ENCODE measurements around the gene IL21R.

The IL21R gene

DNA sequence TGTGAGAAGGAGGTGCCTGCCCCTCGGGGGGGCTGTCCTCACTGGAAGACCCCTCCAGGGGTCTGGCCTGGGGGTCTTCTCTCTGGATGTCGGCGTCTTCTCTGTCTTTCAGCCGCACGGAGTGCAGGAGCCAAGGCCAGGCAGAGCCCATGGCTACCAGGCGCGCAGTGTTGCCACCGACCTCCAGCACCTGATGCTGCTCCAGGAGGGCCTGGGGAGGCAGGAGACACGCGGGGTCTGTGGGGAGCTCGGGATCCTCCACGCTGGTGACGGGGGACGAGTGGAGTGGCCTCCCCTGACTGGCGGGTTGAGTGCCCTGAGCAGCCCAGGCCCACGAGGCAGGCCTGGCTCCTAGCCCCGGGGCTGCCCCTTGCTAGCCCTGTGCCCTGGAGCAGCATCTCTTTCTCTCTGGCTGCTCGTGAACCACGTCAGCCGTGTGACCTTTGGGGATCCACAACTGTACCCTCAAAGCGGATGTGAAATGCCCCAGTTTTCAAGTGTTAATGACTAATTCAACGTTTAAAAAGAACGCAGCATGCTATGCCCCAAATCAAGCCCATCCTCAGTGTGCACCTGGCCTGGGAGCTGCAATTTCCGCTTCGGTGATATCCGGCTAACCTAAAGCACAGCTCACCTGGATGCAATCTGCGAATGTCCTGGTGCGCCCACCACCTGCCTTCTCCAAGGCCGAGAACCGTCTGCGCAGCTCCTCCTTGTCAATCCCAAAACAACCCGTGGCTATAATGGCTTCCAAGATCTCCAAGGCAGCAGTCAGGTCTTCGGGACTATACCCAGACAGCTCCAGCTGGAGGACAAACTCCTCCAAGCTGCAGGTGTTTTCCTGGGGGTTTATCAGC, 62.9 kb downstream of the IL21R start:
- DNase-seq (ENCODE audit: extremely low spot score) = no peak
- POLR2A ChIA-PET = interaction anchor here (1.1 kb wide), 1 partner anchor 61 kb away, joined by 3 read pairs; no protein-coding TSS in a partner anchor
- TF ChIP-seq, protein P1, sequence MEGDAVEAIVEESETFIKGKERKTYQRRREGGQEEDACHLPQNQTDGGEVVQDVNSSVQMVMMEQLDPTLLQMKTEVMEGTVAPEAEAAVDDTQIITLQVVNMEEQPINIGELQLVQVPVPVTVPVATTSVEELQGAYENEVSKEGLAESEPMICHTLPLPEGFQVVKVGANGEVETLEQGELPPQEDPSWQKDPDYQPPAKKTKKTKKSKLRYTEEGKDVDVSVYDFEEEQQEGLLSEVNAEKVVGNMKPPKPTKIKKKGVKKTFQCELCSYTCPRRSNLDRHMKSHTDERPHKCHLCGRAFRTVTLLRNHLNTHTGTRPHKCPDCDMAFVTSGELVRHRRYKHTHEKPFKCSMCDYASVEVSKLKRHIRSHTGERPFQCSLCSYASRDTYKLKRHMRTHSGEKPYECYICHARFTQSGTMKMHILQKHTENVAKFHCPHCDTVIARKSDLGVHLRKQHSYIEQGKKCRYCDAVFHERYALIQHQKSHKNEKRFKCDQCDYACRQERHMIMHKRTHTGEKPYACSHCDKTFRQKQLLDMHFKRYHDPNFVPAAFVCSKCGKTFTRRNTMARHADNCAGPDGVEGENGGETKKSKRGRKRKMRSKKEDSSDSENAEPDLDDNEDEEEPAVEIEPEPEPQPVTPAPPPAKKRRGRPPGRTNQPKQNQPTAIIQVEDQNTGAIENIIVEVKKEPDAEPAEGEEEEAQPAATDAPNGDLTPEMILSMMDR (IDR thresholded peaks at IDR 0.05; ENCODE audit: control extremely low read depth, extremely low read depth, low read depth, missing control alignments) = no peak
- CTCF ChIA-PET = interaction anchor here (1.0 to 2.5 kb wide), 2 partner anchors 8 to 285 kb away, joined by 4 to 10 read pairs; no protein-coding TSS in a partner anchor

DNA sequence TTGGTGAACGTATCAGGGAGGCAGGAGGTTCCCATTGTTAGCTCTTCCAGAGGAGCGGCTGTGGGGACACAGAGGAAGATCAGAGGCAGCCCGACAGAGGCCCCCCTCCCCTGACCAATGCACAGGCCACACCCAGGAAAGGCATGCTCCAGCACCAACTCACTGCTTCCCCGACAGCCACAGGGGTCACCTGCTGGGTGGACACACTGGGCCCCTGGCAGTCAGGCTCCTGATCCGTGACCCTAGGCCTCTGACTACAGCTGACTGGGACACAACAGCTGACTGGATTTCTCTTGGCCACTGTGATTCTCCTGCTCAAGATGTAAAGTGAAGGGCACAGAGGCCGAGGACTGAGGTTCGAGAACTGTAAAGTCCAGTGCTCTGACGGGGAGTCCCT, 63.5 kb downstream of the IL21R start:
- CTCF ChIA-PET = interaction anchor here (1.0 to 2.5 kb wide), 2 partner anchors 9 to 286 kb away, joined by 4 to 10 read pairs; no protein-coding TSS in a partner anchor
- POLR2A ChIA-PET = no interaction called here
- TF ChIP-seq, protein P1 (IDR thresholded peaks at IDR 0.05; ENCODE audit: control extremely low read depth, extremely low read depth, low read depth, missing control alignments) = no peak
- DNase-seq (ENCODE audit: extremely low spot score) = no peak

DNA sequence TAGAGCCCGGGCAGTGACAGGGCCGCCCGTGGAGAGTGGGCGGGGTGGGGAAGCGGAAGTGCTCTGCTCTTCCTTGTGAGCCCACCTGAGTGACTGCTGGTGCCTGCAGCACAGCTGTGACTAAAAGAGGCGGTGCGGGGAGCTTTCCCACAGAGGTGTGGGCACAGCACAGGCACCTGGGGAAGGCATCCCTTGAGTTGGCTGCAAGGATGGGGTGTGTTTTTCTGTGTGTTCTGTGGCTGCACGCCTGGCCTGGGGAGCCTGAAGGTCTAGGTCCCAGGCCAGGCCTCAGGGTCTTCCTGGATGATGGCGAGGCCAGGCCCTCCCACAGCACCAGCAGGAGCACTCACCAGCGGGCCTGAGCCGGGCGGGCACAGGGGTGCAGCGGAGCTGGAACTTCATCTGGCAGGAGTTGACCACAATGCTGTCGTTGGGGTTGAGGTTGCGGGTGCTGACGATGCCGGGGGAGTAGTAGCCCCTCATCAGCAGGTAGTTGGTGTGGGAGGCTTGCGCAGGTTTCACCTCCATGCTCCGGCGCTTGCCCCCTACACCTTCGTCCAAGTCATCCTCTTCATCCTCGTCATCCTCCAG, 67.1 kb downstream of the IL21R start:
- no peak for DNase-seq (ENCODE audit: extremely low spot score)
- TF ChIP-seq, protein P1 (IDR thresholded peaks at IDR 0.05; ENCODE audit: control extremely low read depth, extremely low read depth, low read depth, missing control alignments) = no peak
- ChIA-PET CTCF (no interaction called here), POLR2A (no interaction called here)

DNA sequence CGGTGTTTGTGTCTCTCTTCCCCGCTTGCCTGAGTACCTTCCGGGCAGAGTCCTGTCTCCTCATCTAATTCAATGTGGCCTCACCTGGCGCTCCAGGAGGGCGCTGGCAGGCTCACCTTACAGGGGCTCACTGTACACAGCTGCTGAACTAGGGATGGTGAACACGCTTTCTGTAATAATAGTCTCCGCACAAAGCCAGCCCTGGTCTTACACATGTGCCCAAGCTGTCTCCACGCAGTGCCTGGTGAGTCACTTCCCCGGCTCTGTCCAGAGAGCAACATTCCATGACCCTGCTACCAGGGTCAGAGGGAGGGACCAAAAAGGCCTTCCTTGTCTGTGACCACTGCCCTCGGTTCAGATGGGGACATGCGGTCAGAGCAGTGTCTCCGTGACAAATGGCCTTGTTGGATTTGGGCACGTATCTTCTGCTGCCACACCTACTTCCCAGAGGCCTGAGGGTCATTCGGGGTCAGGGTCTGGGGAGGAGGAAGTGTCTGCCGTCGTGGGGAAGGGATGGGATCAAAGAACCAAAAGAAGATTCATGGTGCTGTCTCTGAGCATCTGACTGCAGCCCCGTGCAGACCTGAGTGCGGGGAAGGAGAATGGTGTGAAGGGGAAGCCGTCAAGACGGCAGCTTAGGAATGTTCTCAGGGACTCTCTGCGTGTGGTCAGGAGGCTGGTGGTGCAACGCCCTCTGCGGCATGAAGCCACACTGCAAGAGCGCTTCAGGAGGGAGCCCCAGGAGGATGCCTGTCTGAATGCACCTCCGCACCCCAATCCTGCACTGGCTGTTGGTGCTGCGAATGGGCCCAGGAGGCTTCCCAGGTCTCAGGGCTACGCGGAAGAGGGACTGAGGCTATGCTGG, 68.8 kb downstream of the IL21R start:
- DNase-seq (ENCODE audit: extremely low spot score) = no peak
- ChIA-PET CTCF (interaction anchor here (1.2 kb wide), 1 partner anchor 13 kb away, joined by 3 read pairs; no protein-coding TSS in a partner anchor), POLR2A (no interaction called here)
- TF ChIP-seq, protein P1 (IDR thresholded peaks at IDR 0.05; ENCODE audit: control extremely low read depth, extremely low read depth, low read depth, missing control alignments) = no peak

DNA sequence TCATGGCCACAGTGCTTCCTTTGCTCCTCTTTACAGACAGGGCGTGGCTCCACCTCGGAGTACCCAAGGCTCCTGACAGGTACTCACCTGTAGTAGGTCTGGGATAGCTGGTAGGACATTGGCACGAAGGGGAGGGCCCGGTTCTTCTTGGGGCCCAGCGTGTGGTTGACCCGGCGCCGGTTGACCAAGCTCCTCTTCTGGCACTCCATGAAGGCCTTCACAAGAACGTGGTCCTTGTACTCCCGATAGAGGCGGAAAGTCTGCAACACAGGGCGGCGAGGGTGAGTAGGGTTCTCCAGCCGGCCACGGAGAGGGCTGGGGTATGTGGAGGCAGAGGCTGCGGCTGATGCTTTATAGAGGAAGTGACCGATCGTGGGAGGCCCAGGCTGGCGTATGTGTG, 69.7 kb downstream of the IL21R start:
- TF ChIP-seq, protein P1 (IDR thresholded peaks at IDR 0.05; ENCODE audit: control extremely low read depth, extremely low read depth, low read depth, missing control alignments) = no peak
- no peak for DNase-seq (ENCODE audit: extremely low spot score)
- POLR2A ChIA-PET = no interaction called here
- CTCF ChIA-PET = interaction anchor here (1.2 kb wide), 1 partner anchor 13 kb away, joined by 3 read pairs; no protein-coding TSS in a partner anchor

Data from GM10248 (cell line).